NCI-H1105 treated with DMSO at 0.1 percent for 48 hours (cell line): ENCODE results near the gene TPP2.

Experiments
- DNase-seq: peaks from one replicate; lab custom pipeline; 2025; lab: John Stamatoyannopoulos, UW

TPP2 gene

DNA sequence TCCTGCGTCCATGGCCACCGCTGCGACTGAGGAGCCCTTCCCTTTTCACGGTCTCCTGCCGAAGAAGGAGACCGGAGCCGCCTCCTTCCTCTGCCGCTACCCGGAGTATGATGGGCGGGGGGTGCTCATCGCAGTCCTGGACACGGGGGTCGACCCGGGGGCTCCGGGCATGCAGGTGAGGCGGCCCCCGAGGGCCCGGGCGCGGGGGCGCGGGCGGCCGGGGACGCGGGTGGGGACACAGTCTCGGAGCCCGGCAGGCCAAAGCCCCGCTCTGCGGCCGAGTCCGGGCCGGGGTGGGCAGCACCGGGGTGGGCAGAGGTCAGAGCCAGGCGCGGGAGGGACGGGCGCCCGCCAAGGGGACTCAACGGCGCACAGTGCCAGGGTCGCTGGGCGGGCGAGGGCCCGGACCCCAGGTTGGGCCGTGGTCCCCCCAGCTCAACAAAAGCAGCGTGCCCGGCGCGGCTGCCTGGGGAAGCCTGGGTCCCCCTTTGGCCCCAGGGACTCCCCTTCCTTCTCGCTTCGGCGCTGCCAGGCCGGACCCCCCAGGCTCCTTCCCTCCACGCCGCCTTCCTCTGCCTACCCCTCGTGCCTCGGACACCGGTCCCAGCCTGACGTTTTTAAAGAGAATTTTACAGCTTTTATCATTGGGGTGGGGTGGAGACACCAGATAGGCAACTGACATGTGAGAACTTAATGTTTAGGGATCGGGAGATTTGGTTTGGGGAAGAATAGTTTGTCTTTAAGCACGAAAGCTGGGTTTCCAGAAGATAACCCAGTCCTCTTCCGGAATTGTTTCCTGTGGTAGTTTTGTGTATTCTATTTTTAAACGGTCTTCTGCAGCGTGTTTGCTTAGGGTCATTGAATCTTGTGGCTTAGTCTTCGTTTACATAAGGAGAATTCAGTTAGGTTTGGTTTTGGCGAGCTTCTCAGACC, 509 bp downstream of the TPP2 start:
- DNase-seq = no peak

GRCh38 chr13:102598061-102598460, 1.3 kb downstream of the TPP2 start:
- DNase-seq = no peak

GRCh38 chr13:102599426-102600012, 2.7 kb downstream of the TPP2 start:
- no peak for DNase-seq

DNA sequence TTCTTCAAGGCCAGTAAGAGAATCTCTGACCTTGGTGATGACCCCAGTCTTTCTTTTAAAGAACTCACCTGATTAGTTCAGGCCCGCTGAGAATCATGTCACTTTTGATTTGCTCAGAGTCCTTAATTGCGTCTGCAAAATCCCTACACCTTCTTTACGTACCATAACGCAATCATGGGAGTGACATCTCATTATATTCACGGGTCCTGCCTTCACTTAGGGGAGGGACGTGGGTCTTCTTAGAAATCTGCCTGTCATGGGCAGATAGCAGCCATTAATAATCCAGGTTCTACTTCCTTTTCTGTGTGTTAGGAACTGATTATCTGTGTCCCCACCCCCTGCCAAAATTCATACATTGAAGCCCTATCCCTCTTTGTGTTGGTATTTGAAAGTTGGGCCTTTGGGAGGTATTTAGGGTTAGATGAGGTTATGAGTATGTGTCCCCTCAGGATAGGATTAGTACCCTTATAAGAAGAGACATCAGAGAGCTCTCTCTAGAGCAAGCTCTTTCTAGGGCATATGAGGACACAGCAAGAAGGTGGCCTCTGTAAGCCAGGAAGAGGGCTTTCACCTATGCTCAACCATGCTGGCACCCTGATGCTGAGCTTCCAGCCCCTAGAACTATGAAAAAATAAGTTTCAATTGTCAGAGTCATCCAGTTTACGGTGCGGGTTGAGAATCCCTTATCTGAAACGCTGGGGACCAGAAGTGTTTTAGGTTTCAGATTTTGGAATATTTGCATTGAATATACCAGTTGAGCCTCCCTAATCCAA, 9.9 kb downstream of the TPP2 start:
- DNase-seq = no peak

DNA sequence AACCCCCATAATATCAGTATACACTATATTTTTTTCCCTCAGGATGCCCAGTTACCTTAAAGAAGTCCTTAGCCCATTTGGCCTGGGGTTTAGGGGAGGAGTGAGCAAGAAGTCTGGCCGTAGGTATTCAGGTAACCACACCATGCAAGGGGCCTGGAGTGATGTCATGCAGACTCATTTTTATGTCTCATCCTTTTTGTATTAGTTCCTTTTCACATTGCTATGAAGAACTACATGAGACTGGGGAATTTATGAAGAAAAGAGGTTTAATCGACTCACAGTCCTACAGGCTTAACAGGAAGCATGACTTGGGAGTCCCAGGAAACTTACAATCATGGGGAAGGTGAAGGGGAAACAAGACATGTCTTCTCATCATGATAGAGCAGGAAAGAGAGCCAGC, 12.2 kb downstream of the TPP2 start:
- DNase-seq = no peak

- no peak for DNase-seq
Observed at GRCh38 chr13:102609696-102610095, 12.9 kb downstream of the TPP2 start.

DNA sequence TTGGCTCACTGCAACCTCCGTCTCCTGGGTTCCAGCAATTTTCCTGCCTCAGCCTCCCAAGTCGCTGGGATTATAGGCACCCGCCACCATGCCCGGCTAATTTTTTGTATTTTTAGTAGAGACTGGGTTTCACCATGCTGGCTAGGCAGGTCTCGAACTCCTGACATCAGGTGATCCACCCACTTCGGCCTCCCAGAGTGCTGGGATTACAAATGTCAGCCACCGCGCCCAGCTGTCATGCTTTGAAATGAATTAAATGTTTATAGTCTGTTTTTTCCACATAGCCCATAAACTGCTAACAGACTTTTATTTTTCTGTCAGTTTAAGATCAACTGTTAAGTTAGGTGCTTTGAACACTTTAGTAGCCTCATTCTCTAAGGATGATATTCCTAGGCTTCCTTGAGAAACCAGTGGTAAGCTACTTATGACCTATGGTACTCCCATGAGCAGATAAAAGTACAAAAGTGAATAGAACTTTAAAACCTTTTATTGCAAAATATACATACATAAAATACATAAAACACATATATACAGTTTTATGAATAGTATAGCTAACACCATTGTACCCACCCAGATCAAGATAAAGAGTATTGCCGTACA, 13.6 kb downstream of the TPP2 start:
- DNase-seq = no peak

DNA sequence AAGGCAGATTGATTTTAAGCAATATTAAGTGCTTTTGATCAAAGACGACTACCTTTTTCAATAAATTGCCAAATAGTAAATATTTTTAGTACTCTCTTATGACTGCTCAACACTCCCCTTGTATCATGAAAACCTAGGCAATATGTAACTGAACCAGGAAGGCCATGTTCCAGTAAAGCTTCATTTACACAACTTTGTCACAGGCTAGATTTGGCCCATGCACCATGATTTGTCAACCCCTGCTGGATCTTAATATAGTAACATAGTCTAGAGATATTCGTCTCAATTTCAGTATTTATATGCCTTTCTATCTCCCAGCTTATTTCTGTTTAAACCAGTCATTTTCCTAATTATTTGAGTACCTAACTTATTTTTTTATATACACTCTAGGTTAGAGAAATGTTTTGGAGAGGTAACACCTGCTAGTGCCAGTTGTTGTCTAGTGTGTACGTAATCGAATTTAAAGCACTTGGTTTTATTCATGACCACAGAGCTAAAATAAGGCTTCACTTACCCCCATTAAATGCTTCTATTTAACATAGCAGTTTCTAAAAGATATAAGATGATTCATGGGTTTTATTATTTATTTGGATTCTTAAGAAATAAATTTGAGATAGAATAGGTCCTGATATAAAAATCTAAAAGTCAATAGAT, 21.0 kb downstream of the TPP2 start:
- no peak for DNase-seq

GRCh38 chr13:102620516-102620915, 23.7 kb downstream of the TPP2 start:
- DNase-seq = no peak

- no peak for DNase-seq
Observed at GRCh38 chr13:102626928-102627327, 30.1 kb downstream of the TPP2 start.

DNA sequence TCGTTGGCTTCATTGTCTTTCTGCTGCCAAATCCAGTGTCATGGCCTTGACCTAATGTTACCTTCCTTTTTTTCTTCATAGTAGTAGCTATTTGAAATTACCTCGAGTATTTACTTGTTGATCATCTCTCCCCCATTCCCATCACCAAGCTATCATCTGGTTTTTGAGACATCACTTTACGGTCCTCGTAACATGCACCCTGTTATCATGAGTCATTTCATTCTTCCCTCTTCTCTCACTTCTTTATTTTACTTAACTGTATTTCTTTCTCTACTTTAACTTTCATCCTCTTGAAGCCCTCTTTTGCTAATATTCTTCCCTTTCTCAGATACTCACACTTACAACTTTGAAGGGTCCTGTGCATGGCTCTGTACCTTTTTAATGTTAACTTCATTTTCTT, 31.8 kb downstream of the TPP2 start:
- no peak for DNase-seq

- DNase-seq = no peak
Observed at GRCh38 chr13:102631198-102631597, 34.4 kb downstream of the TPP2 start.

- no peak for DNase-seq
Observed at GRCh38 chr13:102638741-102639140, 42.0 kb downstream of the TPP2 start.

- no peak for DNase-seq
Observed at GRCh38 chr13:102642029-102642428, 45.2 kb downstream of the TPP2 start.

DNA sequence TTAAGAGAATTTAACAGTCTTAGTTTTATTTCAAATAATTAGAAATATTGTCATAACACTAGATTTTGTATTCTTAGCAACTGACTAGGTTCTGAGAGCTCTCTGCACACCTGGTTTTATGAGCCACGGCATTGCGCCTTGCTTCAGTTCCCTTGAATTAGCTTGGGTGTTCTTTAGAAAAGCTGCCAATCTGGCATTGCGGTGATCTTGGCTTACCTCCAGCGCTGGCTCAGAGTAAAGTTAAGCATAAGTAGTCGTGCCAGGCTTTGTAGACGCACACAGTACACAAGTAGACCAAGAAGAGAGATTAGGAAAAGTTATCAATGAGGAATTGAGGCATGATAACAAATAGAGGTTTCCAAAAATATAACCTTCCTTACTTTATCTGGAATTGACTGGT, 45.7 kb downstream of the TPP2 start:
- DNase-seq = peak; percentile 67

DNA sequence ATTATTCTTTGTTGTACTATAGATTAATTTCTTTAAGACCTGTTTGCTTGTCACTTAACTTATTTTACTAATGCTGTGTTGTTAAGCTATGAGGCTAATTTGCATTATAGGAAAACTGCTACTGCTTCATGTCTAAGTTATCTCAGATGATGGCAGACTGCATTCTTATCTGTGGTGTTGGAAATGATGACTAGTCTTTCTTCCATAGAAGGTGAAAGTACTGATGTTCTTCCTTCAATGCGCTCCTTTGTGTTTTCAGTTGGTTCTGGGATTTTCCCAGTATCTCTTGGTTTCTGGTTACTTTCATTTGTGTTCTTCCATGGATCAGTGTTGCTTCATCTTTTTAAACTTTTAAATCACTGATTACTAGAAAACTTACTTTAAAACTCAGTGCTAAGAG, 46.9 kb downstream of the TPP2 start:
- no peak for DNase-seq

DNA sequence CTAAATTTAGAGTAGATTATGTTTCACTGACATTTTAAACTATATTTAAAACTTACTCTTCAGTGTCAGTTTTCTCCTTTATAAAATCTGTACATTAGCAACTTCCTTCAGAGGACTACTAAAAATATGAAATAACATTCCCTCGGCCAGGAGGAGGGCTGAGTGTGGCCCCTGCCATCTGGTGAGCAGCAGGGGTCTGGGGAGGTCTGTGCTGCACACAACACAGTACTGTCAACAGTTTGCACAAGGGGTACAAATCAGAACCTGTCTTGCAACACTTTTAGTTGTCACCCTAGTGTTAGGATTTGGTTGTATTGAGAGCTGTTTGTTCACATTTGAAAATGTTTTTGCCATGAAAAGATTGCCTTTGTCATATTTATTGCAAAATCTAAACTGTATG, 48.9 kb downstream of the TPP2 start:
- DNase-seq = no peak

DNA sequence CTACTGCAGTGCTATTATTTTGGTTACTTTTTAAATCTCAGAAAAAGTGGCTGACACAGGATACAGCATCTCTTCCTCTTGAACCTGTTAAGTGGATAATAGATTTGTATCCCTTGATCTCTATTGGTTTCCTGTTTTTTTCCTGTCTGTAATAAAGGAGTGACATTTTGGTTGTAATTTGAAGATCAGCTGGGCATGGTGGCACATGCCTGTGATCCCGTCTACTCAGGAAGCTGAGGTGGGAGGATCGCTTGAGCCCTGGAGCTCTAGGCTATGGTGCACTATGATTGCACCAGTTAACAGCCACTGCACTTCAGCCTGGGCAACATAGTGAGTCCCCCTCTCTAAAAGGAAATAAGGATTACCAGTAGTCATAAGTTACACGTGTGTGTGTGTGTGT, 51.3 kb downstream of the TPP2 start:
- no peak for DNase-seq

GRCh38 chr13:102650444-102650843, 53.7 kb downstream of the TPP2 start:
- no peak for DNase-seq

DNA sequence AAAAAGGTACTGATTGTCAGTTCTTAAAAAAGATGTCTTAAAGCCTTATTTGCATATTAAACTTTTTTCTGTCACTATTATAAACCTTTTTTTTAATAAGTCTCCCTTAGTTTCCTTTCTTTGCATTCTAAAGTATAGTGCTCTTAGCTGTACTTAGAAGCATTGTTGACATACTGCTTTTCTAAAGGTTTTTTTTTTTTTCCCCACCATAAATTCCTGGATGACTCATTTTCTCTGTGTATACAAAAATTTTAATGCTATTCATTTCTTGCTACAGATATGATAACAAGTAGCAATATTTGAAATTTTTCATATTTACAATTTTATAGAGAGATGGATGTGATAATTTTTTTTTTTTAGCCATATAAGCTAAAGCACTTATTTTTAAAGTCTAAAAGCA, 54.6 kb downstream of the TPP2 start:
- no peak for DNase-seq

DNA sequence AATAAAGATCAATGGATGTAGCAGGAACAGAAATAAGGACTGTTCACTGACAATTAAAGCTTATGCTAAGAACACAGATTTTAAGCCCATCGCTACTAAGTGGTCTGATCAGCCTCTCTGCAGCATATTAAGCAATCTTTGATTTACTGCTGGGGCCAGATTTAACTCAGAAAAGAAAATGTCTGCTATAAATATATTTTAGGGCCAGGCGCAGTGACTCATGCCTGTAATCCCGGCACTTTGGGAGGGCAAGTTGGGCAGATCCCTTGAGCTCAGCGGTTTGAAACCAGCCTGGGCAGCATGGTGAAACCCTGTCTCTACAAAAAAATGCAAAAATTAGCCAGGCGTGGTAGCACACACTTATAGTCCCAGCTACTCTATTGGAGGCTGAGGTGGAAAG, 55.1 kb downstream of the TPP2 start:
- DNase-seq = no peak

GRCh38 chr13:102654756-102655155, 58.0 kb downstream of the TPP2 start:
- no peak for DNase-seq
